Astrocyte of the spinal cord (primary cell): ENCODE results near the gene TMBIM4.
A peak's percentile ranks its signal among the peaks of the same experiment; 100 is the strongest.

Experiments
- DNase-seq: peaks from one replicate; pipeline ENCODE4 v3.0.0; 2011; ENCODE audit warnings: low read depth, low spot score
- H3K4me3 ChIP-seq: 2 replicates; pipeline ENCODE4 v1.5.1; 2011; ENCODE audit warnings: low read depth, mild to moderate bottlenecking, low read length, moderate library complexity
- in situ Hi-C: cut with HindIII; loops from 2 replicates; pipeline ENCODE4 v1.10.0; 2017; ENCODE audit warnings: low sequenced_read_pairs
- TF ChIP-seq, protein P1 (sequence below): IDR thresholded peaks from 2 replicates; pipeline ENCODE4 v1.5.1; 2012; ENCODE audit warnings: low read depth, mild to moderate bottlenecking, low read length, inconsistent platforms

The TMBIM4 gene

DNA sequence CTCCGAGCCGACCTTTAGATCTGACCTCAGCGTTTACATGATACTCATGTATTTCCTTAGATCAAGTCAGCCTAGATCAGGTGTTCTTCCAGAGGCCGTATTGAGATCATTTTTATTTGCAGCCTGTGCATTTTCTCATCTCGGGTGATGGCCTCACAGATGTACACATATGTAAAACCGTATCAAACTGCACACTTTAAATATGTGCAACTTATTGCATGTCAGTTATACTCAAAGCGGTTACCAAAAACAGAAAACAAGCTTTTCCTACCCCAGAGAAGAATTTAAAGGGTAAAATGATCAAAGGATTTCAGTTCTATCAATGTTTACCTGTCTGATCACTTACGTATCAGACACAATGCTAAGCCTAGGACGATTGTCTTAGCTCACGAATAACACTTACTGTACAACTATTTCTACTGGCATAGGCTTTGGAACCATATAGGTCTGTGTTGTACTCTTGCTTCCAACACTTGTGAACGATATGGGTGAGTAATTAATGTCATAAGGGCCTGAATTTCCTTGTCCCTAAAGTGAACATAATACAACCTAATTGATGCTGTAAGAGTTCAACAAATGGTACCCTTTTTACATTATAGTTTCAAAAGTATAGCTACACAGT is 38.6 kb downstream of the TMBIM4 start:
- H3K4me3 ChIP-seq, result peak overlapping the region; percentile 95
- TF ChIP-seq, protein P1, sequence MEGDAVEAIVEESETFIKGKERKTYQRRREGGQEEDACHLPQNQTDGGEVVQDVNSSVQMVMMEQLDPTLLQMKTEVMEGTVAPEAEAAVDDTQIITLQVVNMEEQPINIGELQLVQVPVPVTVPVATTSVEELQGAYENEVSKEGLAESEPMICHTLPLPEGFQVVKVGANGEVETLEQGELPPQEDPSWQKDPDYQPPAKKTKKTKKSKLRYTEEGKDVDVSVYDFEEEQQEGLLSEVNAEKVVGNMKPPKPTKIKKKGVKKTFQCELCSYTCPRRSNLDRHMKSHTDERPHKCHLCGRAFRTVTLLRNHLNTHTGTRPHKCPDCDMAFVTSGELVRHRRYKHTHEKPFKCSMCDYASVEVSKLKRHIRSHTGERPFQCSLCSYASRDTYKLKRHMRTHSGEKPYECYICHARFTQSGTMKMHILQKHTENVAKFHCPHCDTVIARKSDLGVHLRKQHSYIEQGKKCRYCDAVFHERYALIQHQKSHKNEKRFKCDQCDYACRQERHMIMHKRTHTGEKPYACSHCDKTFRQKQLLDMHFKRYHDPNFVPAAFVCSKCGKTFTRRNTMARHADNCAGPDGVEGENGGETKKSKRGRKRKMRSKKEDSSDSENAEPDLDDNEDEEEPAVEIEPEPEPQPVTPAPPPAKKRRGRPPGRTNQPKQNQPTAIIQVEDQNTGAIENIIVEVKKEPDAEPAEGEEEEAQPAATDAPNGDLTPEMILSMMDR, result no peak
- no peak for DNase-seq
- in situ Hi-C loops, result no loop called here

DNA sequence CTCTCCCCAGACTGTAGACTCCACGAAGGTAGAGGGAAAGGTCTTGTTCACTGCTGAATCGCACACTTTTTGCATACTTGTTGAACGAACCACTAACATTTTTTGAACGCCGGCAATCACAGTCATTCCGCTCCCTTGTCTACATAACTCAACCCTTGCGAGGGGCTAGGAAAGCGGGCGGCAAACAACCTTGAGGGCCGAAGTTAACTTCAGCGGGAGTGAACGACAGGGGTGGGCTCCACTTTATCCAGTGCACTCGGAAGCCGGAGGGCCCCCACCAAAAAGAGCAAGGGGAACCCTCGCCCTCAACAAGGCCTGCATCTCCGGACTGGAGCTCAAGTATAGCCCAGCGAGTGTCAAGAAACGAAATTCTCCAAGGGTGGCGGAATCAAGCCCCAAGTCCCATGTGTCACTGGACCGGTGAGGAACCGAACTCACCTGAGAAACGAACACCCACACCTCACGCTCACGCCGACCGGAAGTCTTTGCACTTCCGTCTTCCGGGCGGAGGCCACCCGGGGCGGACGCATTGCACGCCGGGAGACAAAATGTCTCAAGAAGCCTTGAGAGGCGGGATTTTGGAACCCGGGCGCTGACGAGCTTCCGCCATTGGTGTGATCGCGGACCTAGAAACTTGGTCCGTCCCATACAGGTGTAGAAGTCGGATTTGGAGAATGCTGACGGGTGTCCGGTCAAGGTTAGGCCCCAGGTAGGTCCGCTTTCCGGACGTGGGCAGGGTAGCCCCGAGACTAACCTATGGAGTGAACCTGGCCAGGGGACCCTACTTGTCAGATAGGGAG is 39.3 kb downstream of the TMBIM4 start, which contains the start of gene LLPH:
Gene LLPH, minus strand, starts transcription at position 484 of the 800 bp plus-strand sequence. CDS start 1,644 bp downstream, outside the sequence.
- in situ Hi-C loops, result no loop called here
- peak within 1 kb of the TSS; percentile 95 for H3K4me3 ChIP-seq
- DNase-seq, result peak; percentile 89
- TF ChIP-seq, protein P1, result no peak

DNA sequence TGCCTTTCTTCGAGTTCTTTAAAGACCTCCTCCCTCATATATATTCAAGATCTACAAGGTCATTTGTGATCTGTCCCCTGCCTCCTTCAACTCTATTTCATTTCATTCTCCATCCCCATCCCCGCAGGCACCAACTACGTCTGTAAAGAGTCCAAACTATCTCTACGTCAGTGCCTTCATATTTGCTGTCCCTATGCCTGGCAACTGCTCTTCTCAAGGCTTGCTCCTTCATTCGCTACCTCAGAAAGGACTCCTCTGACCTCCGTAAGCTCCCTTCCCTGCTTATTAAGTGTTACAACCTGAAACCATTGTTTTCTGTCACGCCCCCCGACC is 39.9 kb downstream of the TMBIM4 start:
- DNase-seq, result peak; percentile 22
- in situ Hi-C loops, result no loop called here
- TF ChIP-seq, protein P1, result no peak

DNA sequence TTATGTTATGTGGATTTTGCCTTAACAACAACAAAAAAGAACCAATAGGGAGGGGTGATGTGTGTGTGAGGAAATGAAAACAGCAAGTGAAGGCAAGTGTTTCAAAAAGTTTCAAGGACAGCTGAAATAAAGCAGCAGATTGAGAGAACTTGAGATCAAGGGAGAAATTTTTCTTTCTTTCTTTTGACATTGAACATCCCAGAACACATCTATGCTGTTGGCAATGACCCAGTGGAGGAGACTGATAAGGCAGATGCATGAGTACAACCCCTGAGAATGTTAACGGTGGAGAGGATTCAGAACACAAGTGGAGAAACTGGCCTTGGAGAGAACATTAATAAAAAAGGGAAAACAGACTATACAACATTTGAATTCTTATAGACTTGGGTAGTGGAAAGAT is 42.1 kb downstream of the TMBIM4 start:
- no peak for DNase-seq
- no peak overlapping the region for H3K4me3 ChIP-seq
- in situ Hi-C loops, result no loop called here
- TF ChIP-seq, protein P1, result no peak

More for the DNA sequence above, 39.9 kb downstream of the TMBIM4 start:
- peak overlapping the region; percentile 95 for H3K4me3 ChIP-seq

DNA sequence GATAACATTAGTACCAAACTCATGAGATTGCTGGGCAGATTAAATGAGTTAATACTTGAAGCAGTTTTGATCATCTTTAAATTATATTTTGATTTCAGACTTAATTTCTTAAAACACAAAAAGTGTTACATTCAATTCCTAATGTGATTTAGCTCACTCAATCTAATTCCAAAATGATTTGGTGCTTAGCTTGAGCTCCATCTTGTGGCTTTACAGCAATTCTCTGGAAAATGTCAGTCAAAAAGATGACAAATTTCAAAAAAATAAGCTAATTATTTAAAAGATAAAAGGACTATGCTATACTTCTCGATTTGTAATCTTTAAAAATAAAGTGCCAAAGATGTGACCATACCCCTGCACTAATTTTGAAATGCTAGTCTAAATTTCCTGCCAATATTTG is 49.3 kb downstream of the TMBIM4 start:
- in situ Hi-C loops, result no loop called here
- no peak overlapping the region for H3K4me3 ChIP-seq
- DNase-seq, result no peak
- TF ChIP-seq, protein P1, result no peak

DNA sequence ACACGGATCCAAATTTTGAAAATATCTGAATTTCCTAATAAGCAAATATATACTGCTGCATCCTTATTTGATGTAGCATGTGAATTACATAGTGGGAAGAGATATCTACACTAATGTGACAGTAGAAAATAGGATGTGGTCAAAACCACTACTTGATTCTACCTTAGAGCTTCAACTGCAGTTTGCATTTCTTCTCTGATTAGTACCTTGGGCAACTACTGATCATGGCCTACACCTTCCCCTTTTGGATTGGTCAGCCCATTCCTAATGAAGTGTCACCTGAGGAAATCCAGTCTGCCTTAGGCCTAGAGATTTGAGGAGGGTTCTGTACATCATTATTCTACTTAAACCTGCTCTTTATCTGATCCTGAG is 49.9 kb downstream of the TMBIM4 start:
- in situ Hi-C loops, result no loop called here
- TF ChIP-seq, protein P1, result no peak

More for the DNA sequence above, 49.9 kb downstream of the TMBIM4 start:
- no peak overlapping the region for H3K4me3 ChIP-seq
- DNase-seq, result no peak
